Measurements from ENCODE around the gene TRAF3.

The TRAF3 gene

DNA sequence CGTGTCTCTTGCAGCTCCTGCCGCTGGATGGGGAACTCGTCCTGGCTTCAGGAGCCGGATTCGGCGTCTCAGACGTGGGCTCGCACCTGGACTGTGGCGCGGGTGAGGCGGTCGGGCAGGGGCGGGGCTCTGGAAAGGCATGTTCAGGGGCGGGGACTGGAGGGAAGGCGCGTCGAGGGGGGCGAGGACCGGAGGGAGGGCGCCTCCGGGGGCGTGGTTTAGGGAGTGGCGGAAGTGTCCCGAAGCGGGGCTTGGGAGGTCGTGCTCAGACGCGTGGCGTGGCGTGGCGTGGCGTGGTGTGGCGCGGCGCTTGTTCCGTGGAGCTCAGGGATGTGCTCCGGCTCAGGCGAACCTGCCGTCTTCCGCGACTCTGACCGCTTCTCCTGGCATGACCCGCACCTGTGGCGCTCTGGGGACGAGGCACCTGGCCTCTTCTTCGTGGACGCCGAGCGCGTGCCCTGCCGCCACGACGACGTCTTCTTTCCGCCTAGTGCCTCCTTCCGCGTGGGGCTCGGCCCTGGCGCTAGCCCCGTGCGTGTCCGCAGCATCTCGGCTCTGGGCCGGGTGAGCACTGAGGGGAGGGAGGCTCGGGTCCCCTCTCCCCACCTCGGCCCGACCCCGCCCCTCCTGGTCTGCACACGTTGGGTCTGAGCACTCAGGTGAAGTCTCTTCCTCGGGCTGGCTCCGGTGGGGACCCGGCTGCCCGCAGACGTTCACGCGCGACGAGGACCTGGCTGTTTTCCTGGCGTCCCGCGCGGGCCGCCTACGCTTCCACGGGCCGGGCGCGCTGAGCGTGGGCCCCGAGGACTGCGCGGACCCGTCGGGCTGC, 151.4 kb downstream of the TRAF3 start:
- peak overlapping the region; percentile 6 for H3K4me3 ChIP-seq (ENCODE audit: control insufficient read depth, low read depth, low read length)
- no peak for DNase-seq (ENCODE audit: low read depth)
- TF ChIP-seq, protein P1, sequence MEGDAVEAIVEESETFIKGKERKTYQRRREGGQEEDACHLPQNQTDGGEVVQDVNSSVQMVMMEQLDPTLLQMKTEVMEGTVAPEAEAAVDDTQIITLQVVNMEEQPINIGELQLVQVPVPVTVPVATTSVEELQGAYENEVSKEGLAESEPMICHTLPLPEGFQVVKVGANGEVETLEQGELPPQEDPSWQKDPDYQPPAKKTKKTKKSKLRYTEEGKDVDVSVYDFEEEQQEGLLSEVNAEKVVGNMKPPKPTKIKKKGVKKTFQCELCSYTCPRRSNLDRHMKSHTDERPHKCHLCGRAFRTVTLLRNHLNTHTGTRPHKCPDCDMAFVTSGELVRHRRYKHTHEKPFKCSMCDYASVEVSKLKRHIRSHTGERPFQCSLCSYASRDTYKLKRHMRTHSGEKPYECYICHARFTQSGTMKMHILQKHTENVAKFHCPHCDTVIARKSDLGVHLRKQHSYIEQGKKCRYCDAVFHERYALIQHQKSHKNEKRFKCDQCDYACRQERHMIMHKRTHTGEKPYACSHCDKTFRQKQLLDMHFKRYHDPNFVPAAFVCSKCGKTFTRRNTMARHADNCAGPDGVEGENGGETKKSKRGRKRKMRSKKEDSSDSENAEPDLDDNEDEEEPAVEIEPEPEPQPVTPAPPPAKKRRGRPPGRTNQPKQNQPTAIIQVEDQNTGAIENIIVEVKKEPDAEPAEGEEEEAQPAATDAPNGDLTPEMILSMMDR (IDR thresholded peaks at IDR 0.05; ENCODE audit: control insufficient read depth, insufficient read depth, low read depth, low read length, missing control alignments), result no peak

DNA sequence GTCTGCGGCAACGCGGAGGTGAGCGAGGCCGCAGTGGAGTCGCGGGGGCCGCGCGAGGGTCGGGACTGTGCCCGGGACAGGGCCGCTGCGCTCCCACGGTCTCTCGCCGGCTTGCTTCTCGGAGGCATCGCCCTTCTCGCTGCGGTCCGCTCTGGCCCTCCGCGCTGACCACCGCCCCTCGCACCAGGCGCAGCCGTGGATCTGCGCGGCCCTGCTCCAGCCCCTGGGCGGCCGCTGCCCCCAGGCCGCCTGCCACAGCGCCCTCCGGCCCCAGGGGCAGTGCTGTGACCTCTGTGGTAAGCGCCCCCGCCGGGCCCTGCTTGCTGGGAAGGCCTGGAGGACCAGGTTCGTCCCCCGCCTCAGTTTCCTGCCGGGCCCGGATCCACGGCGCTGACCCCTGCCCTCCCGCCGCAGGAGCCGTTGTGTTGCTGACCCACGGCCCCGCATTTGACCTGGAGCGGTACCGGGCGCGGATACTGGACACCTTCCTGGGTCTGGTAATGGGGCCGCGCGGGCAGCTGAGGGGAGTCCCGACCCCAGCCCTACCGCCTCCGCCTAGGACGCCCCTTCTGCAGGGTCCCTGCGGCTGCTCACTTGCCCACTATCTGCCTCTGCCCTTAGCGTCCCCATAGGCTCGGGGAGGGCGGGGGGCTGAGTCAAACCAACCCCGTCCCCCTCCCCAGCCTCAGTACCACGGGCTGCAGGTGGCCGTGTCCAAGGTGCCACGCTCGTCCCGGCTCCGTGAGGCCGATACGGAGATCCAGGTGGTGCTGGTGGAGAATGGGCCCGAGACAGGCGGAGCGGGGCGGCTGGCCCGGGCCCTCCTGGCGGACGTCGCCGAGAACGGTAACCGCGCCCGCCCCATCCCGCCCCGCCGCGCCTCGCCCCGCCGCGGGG, 152.2 kb downstream of the TRAF3 start:
- H3K4me3 ChIP-seq (ENCODE audit: control insufficient read depth, low read depth, low read length), result no peak overlapping the region
- DNase-seq (ENCODE audit: low read depth), result no peak
- TF ChIP-seq, protein P1 (IDR thresholded peaks at IDR 0.05; ENCODE audit: control insufficient read depth, insufficient read depth, low read depth, low read length, missing control alignments), result no peak

DNA sequence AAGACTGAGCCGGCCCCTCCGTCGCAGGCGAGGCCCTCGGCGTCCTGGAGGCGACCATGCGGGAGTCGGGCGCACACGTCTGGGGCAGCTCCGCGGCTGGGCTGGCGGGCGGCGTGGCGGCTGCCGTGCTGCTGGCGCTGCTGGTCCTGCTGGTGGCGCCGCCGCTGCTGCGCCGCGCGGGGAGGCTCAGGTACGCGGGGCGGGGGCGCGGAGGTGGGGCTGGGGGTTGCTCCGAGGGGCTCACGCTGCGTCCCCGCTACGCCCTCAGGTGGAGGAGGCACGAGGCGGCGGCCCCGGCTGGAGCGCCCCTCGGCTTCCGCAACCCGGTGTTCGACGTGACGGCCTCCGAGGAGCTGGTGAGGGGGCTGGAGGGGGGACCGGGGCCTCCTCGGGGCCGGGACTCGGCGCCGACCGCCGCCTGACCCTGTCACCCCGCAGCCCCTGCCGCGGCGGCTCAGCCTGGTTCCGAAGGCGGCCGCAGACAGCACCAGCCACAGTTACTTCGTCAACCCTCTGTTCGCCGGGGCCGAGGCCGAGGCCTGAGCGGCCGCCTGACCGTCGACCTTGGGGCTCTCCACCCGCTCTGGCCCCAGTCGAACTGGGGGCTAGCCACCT, 153.0 kb downstream of the TRAF3 start:
- no peak for DNase-seq (ENCODE audit: low read depth)
- TF ChIP-seq, protein P1 (IDR thresholded peaks at IDR 0.05; ENCODE audit: control insufficient read depth, insufficient read depth, low read depth, low read length, missing control alignments), result no peak
- H3K4me3 ChIP-seq (ENCODE audit: control insufficient read depth, low read depth, low read length), result no peak overlapping the region

DNA sequence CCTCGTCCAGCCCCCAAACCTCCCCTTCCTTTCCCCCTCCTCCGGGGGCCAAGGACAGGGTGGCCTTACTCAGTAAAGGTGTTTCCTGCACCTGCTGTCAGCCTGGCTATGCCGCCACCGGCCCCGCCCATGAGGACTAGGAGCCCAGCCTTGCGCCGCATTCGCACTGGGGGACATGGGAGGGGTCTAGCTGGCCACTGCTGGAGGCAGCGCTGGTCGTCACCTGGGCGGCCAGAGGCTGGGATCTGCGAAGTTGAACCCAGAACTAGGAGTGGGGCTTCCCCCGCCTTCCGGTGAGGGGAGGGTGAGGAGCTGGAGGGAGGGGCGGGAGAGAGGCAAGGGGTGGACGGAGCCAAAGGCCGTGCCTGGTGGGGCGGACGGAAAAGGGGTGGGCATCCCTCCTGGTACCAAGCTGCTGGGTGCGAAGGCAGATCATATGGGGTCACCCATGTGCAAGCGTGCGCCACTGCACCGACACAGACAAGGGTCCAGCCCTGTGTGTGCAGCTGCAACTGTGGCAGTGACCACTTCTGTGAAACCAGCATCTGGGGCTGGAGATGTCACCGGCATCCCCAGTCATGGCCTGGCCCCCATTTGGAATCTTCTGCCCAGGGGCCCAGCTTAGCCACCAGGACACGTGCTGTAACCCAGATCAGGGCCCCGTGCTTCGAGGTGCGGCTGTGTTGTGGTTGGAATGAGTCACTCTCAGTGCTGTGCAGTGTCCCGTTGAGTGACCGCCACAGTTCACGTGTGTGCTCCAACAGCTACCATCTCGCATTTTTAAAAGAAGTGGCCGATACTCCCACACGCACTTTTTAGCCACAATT, 153.7 kb downstream of the TRAF3 start:
- TF ChIP-seq, protein P1 (IDR thresholded peaks at IDR 0.05; ENCODE audit: control insufficient read depth, insufficient read depth, low read depth, low read length, missing control alignments), result no peak
- no peak overlapping the region for H3K4me3 ChIP-seq (ENCODE audit: control insufficient read depth, low read depth, low read length)
- DNase-seq (ENCODE audit: low read depth), result no peak

DNA sequence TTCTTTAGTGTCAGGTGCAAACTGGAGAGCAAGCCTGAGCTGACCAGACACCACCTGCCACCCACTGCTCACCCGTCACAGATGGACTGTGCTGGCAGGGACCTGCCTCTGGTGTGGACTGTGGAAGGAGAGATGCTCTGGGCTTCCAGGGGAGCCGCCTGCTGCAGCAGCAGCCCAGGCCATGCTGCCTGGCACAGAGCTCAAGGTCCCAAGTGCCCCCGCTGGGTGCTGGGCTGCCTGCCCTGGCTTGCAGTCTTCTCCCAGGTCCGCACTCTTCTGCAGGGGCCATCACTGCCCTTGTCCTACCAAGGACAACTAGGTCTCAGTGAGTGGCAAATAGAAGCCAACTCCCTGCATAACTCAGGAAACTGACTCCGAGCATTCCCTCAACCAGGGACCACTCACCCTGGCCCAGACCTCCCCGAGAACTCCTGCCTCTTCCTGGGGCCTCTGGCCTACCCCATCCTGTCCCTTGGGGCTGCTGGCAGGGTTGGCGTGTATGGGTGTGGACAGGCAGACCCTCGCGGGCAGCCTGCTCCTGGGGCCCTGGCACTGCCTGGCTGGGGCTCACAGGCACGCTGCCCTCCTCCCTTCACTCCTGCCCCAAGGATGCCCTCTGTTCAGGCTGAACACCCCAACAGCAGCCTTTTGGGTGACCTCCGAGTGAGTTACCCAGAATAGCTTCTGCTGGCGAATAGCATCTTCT, 154.5 kb downstream of the TRAF3 start:
- H3K4me3 ChIP-seq (ENCODE audit: control insufficient read depth, low read depth, low read length), result no peak overlapping the region
- TF ChIP-seq, protein P1 (IDR thresholded peaks at IDR 0.05; ENCODE audit: control insufficient read depth, insufficient read depth, low read depth, low read length, missing control alignments), result no peak
- DNase-seq (ENCODE audit: low read depth), result no peak

All from AG09309 (cell line).